ENCODE data around the gene ANO1.

GRCh38 chr11:70074746-70075145 is 3.4 kb upstream of the ANO1 start:
- TF ChIP-seq CTCF (IDR thresholded peaks at IDR 0.05; ENCODE audit: low read depth, low read length, missing input control) (no peak), TAF1 (conservative IDR thresholded peaks at IDR 0.05) (no peak), SP1 (IDR thresholded peaks at IDR 0.05) (no peak), MAX (IDR thresholded peaks at IDR 0.05) (no peak), REST (IDR thresholded peaks at IDR 0.05) (no peak)

All from liver (tissue), 3 donors.